GM12878 (cell line): ENCODE measurements around the gene MMP7.

Experiments
- ASH2L ChIP-seq: fragments of 300-600, 200-600 bp; sonication (generic); IDR thresholded peaks from 2 replicates; pipeline ENCODE4 v1.6.1; 2017; ENCODE audit warnings: low read depth, mild to moderate bottlenecking, borderline replicate concordance
- BCL11A ChIP-seq: IDR thresholded peaks from 2 replicates; pipeline ENCODE4 v1.6.1; 2011; ENCODE audit warnings: low read depth, low read length
- CTCF ChIP-seq, 3 experiments: IDR thresholded peaks in 2 of 3; conservative IDR thresholded peaks in 1 of 3; 2 replicates each; pipeline ENCODE4 v1.5.1; 2011; ENCODE audit warnings: low read depth in 3 of 3, low read length in 3 of 3, mild to moderate bottlenecking in 3 of 3, control low read depth in 2 of 3, moderate library complexity in 2 of 3, inconsistent platforms in 1 of 3, mixed read lengths in 1 of 3; ENCODE audit not compliant: control insufficient read depth in 2 of 3, insufficient read depth in 1 of 3; ENCODE audit errors: extremely low read depth in 1 of 3
- EED ChIP-seq: sonication (generic); IDR thresholded peaks from 2 replicates; pipeline ENCODE4 v1.6.1; 2016; ENCODE audit warnings: antibody characterized with exemption, low read depth
- EGR1 ChIP-seq, 2 experiments: IDR thresholded peaks; 1 replicate in 1 of 2; 2 replicates in 1 of 2; pipeline ENCODE4 v1.6.1; 2011 to 2012; ENCODE audit warnings: low read depth in 2 of 2, low read length in 2 of 2, borderline replicate concordance in 1 of 2, mild to moderate bottlenecking in 1 of 2, moderate library complexity in 1 of 2
- KLF5 ChIP-seq: fragments of 450-650 bp; IDR thresholded peaks from 2 replicates; pipeline ENCODE4 v1.6.1; 2014; ENCODE audit warnings: mild to moderate bottlenecking; ENCODE audit not compliant: partially characterized antibody
- MYC ChIP-seq: IDR thresholded peaks from 2 replicates; pipeline ENCODE4 v1.6.1; 2011; ENCODE audit warnings: mild to moderate bottlenecking, low read length, moderate library complexity, inconsistent platforms; ENCODE audit not compliant: insufficient read depth, insufficient replicate concordance, insufficient read length, severe bottlenecking
- POLR2A ChIP-seq: IDR thresholded peaks from 2 replicates; pipeline ENCODE4 v1.6.1; 2011; ENCODE audit warnings: low read depth, mild to moderate bottlenecking, low read length
- RAD21 ChIP-seq: IDR thresholded peaks from 2 replicates; pipeline ENCODE4 v1.6.1; 2011; ENCODE audit warnings: mild to moderate bottlenecking, low read depth, low read length, moderate library complexity; ENCODE audit not compliant: insufficient read depth
- SPI1 ChIP-seq: IDR thresholded peaks from 2 replicates; pipeline ENCODE4 v1.6.1; 2011; ENCODE audit warnings: low read depth, mild to moderate bottlenecking, low read length, moderate library complexity, borderline replicate concordance; ENCODE audit not compliant: insufficient read depth
- SREBF1 ChIP-seq: IDR thresholded peaks from 2 replicates; pipeline ENCODE4 v1.6.1; 2012; ENCODE audit warnings: mild to moderate bottlenecking, low read length
- STAT1 ChIP-seq: fragments of 450-650 bp; conservative IDR thresholded peaks from 2 replicates; pipeline ENCODE4 v1.6.1; 2014; ENCODE audit warnings: antibody characterized with exemption, mild to moderate bottlenecking

GRCh38 chr11:102539567-102539966 is 9.0 kb upstream of the MMP7 start:
- no peak for TF ChIP-seq CTCF (IDR thresholded peaks at IDR 0.05 in 2 of 3, conservative IDR thresholded peaks at IDR 0.05 in 1 of 3; ENCODE audit: control insufficient read depth in 2 of 3, extremely low read depth in 1 of 3, insufficient read depth in 1 of 3, low read depth in 3 of 3, low read length in 3 of 3)
- no peak for TF ChIP-seq POLR2A
- TF ChIP-seq EGR1 (IDR thresholded peaks at IDR 0.05; ENCODE audit: borderline replicate concordance in 1 of 2, low read depth in 2 of 2, low read length in 2 of 2): no peak
- TF ChIP-seq STAT1: no peak
- no peak for TF ChIP-seq ASH2L
- no peak for TF ChIP-seq BCL11A
- TF ChIP-seq KLF5: no peak
- TF ChIP-seq MYC: no peak
- TF ChIP-seq SREBF1: no peak
- no peak for TF ChIP-seq RAD21
- no peak for TF ChIP-seq EED
- no peak for TF ChIP-seq SPI1
